ENCODE data around the gene CADPS. TPM values are rescaled to one million over a fixed set of nuclear protein-coding genes. Genes with fewer than 3 reads are reported as not detected.

CADPS gene
- total RNA-seq, 1 donor, result 3.7 TPM

DNA sequence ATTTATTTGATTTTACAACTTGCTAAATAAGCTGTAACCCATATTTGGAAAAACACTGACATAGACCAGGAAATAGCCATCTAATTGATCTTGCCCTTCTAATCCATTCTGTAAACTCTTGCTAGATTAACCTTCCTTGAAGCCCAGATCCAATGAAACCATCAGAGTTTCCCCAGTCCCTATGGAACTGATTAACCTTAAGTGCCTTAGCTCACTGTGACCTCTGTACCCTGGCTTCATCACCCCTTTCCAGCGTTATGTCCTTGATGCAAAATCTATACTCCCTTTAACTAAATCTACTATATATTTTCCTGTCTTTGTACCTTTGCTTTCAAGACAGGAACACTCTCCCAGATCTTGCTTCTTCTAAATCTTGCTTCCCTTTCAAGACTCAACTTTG, 42.9 kb upstream of the CADPS start:
- TF ChIP-seq, protein P1, sequence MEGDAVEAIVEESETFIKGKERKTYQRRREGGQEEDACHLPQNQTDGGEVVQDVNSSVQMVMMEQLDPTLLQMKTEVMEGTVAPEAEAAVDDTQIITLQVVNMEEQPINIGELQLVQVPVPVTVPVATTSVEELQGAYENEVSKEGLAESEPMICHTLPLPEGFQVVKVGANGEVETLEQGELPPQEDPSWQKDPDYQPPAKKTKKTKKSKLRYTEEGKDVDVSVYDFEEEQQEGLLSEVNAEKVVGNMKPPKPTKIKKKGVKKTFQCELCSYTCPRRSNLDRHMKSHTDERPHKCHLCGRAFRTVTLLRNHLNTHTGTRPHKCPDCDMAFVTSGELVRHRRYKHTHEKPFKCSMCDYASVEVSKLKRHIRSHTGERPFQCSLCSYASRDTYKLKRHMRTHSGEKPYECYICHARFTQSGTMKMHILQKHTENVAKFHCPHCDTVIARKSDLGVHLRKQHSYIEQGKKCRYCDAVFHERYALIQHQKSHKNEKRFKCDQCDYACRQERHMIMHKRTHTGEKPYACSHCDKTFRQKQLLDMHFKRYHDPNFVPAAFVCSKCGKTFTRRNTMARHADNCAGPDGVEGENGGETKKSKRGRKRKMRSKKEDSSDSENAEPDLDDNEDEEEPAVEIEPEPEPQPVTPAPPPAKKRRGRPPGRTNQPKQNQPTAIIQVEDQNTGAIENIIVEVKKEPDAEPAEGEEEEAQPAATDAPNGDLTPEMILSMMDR (IDR thresholded peaks at IDR 0.05; ENCODE audit: insufficient read depth, low read length), result no peak
- DNase-seq (ENCODE audit: low read depth), result no peak
- H3K4me3 ChIP-seq (ENCODE audit: low read depth, low read length), result no peak overlapping the region

DNA sequence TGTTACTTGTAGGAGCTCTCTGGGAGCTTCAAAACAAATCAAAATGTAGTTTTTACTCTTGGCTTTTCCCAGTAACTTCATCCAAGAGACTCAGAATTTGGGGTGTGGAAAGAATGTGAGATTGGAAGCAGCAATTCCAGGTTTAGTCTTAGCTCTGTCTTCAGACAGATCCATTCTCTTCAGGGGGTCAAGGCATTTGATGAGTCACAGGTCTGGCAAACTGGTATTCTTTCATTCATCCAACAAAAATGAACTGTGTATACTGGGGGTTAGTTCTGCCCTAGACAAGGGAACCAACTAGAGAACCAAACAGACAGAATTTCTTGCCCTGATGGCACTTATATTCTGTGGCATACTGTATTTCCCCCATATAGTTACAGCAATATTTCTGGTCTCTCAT, 36.3 kb upstream of the CADPS start:
- DNase-seq (ENCODE audit: low read depth), result no peak
- TF ChIP-seq, protein P1 (IDR thresholded peaks at IDR 0.05; ENCODE audit: insufficient read depth, low read length), result no peak

DNA sequence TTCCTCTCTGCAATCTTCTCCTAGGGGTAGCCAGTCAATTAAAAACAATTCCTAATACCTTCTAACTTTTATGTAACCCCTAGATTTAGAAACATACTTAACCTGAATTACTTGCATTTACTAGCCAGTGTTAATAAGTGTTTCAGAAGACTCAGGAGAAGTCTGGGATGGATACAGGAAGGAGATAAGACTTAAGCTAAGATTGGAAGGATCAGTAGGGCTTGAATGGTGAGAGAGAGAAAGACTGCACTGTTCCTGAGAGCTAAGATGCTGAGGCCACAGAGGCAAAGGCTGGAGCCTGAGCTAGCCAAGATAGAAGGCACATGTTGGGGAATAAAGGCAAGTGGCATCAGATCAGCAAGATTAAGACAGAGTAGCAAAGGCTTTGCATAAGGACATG, 30.1 kb upstream of the CADPS start:
- TF ChIP-seq, protein P1 (IDR thresholded peaks at IDR 0.05; ENCODE audit: insufficient read depth, low read length), result no peak
- H3K4me3 ChIP-seq (ENCODE audit: low read depth, low read length), result no peak overlapping the region
- no peak for DNase-seq (ENCODE audit: low read depth)

More for the DNA sequence above, 36.3 kb upstream of the CADPS start:
- H3K4me3 ChIP-seq (ENCODE audit: low read depth, low read length), result no peak overlapping the region

DNA sequence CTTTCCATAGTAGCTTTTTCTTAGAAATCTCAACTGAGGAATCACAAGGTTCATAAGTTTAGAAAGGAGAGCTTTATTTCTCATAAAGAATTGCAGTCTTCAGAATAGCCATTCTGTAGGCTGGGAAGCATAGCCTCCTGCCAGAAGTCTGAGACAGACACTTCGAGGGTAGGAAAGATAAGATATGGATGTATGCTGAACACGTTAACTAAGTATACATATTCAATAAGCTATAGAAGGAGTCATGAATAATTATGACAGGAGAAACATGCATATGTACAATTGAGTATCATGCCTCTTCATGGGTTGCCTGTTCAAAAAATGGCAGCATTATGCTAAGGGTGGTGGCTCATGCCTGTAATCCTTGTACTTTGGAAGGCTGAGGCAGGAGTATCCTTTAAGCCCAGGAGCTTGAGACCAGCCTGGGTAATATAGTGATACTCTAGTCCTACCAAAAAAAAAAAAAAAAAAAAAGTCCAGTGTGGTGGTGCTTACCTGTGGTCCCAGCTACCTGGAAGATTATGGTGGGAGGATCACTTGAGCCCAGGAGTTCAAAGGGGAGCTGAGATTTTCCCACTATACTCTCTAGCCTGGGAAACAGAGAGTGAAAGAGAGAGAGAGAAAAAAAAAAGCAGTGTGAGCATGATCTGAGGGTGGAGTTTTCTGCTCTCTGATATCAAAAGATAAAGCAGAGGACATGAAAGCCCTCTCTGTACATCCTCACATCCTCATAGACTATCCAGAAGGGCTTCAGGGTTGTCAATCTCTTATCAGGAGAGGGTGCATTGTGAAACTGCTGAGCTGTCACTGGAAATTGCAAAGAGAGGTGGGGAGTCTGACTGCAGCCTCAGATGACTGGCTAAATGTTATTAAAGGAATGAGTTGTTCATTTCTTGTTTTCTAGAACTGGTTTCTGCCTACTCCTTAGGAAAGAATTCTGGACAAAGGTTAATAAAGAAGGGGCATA, 23.6 kb upstream of the CADPS start:
- TF ChIP-seq, protein P1 (IDR thresholded peaks at IDR 0.05; ENCODE audit: insufficient read depth, low read length), result no peak
- no peak overlapping the region for H3K4me3 ChIP-seq (ENCODE audit: low read depth, low read length)

DNA sequence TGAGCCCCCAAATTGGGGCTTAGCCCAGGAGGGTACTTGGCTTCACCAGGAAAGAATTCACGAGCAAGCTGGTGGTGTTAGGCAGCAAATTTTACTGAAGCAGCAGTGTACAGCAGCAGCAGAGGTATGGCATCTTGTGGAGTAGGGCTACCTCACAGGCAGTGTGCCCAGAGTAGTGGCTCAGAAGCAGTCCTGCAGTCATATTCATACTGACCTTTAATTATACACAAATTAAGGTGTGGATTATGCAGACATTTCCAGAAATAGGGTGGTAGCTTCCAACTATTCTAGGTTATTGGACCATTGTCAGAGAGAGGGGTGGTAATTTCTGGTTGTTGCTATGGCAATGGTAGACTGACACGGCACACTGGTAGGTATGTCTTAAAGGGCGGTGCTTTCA, 20.7 kb upstream of the CADPS start:
- no peak for DNase-seq (ENCODE audit: low read depth)
- no peak overlapping the region for H3K4me3 ChIP-seq (ENCODE audit: low read depth, low read length)
- TF ChIP-seq, protein P1 (IDR thresholded peaks at IDR 0.05; ENCODE audit: insufficient read depth, low read length), result no peak

More for the DNA sequence above, 23.6 kb upstream of the CADPS start:
- no peak for DNase-seq (ENCODE audit: low read depth)

DNA sequence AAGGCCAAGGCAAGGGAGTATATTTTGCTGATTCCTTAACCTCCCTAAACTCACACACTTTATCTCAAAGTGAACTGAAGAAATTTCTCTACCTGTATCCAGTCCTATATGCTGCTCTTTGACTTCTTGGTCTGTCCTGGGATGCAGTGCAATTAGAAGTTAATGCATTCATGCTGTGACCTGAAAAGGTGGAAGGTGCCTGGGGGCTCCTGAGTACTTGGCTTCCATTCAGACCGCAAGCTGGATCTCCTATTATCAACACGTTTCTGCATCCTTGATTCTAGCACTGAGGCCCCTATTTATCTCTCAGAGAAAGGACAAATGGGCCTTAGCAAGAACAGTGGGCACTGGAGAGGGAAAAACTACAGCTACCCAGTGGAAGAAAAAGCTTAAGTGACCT, 17.7 kb upstream of the CADPS start:
- no peak overlapping the region for H3K4me3 ChIP-seq (ENCODE audit: low read depth, low read length)
- DNase-seq (ENCODE audit: low read depth), result no peak
- TF ChIP-seq, protein P1 (IDR thresholded peaks at IDR 0.05; ENCODE audit: insufficient read depth, low read length), result no peak

Data from fibroblast of the aortic adventitia (primary cell).